HL-60 (cell line): ENCODE data around the gene PTPRN2.

Source experiments
- DNase-seq, 2 experiments: peaks; one replicate each; pipeline ENCODE4 v3.0.0-alpha.2; 2010 to 2020; ENCODE audit warnings: low read depth in 1 of 2, low spot score in 1 of 2
- H3K27ac ChIP-seq: fragments of 250-450 bp; sonication (Bioruptor Pico); replicated peaks from 2 replicates; pipeline ENCODE4 v1.5.1; 2020; ENCODE audit warnings: mild to moderate bottlenecking, moderate library complexity
- H3K27me3 ChIP-seq: fragments of 250-450 bp; sonication (Bioruptor Pico); 2 replicates; pipeline ENCODE4 v1.5.1; 2021; ENCODE audit warnings: mild to moderate bottlenecking, moderate library complexity; ENCODE audit not compliant: insufficient read depth, poor library complexity, severe bottlenecking
- H3K4me3 ChIP-seq: replicated peaks from 2 replicates; pipeline ENCODE4 v1.5.1; 2011; ENCODE audit warnings: mild to moderate bottlenecking, control low read depth, low read length; ENCODE audit not compliant: insufficient read depth
- GABPA ChIP-seq: IDR thresholded peaks from 2 replicates; pipeline ENCODE4 v1.6.1; 2012; ENCODE audit warnings: low read depth
- POLR2AphosphoS5 ChIP-seq: IDR thresholded peaks from 2 replicates; pipeline ENCODE4 v1.6.1; 2012; ENCODE audit warnings: low read depth
- SPI1 ChIP-seq: IDR thresholded peaks from 2 replicates; pipeline ENCODE4 v1.6.1; 2012; ENCODE audit warnings: low read depth, mild to moderate bottlenecking, borderline replicate concordance
- TF ChIP-seq, protein P1 (sequence below): IDR thresholded peaks from 2 replicates; pipeline ENCODE4 v1.6.1; 2012; ENCODE audit warnings: low read depth; ENCODE audit not compliant: insufficient replicate concordance
- TF ChIP-seq, protein P2 (sequence below): IDR thresholded peaks from one replicate; pipeline ENCODE4 v1.5.1; 2011; ENCODE audit warnings: low read length, control low read depth, inconsistent platforms; ENCODE audit not compliant: insufficient read depth

PTPRN2 gene

DNA sequence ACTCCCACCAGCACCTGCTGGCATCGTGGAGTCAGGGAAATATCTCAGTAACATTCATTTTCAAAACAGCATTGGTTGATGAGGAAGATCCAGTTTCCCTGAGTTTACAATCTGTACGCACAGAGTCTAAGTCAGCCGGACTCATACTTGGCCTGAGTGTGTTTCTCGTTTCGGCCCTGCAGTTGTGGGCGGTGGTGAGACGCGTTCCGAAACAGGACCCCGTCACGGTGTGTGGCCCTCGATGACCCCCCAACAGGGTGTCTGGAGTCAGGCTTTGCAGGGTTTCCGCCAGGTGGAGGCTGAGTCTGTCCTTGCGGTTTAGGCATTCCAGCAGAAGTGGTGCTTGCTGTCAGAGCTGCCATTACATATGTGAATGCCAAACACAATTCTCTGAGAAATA lies 933.3 kb downstream of the PTPRN2 start:
- Histone ChIP-seq H3K27ac (no peak overlapping the region), H3K4me3 (no peak overlapping the region), H3K27me3 (no peaks in the 10 kb centered on the region)
- no peak for TF ChIP-seq GABPA
- TF ChIP-seq, protein P1, sequence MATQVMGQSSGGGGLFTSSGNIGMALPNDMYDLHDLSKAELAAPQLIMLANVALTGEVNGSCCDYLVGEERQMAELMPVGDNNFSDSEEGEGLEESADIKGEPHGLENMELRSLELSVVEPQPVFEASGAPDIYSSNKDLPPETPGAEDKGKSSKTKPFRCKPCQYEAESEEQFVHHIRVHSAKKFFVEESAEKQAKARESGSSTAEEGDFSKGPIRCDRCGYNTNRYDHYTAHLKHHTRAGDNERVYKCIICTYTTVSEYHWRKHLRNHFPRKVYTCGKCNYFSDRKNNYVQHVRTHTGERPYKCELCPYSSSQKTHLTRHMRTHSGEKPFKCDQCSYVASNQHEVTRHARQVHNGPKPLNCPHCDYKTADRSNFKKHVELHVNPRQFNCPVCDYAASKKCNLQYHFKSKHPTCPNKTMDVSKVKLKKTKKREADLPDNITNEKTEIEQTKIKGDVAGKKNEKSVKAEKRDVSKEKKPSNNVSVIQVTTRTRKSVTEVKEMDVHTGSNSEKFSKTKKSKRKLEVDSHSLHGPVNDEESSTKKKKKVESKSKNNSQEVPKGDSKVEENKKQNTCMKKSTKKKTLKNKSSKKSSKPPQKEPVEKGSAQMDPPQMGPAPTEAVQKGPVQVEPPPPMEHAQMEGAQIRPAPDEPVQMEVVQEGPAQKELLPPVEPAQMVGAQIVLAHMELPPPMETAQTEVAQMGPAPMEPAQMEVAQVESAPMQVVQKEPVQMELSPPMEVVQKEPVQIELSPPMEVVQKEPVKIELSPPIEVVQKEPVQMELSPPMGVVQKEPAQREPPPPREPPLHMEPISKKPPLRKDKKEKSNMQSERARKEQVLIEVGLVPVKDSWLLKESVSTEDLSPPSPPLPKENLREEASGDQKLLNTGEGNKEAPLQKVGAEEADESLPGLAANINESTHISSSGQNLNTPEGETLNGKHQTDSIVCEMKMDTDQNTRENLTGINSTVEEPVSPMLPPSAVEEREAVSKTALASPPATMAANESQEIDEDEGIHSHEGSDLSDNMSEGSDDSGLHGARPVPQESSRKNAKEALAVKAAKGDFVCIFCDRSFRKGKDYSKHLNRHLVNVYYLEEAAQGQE, result no peak
- DNase-seq, result no peak

DNA sequence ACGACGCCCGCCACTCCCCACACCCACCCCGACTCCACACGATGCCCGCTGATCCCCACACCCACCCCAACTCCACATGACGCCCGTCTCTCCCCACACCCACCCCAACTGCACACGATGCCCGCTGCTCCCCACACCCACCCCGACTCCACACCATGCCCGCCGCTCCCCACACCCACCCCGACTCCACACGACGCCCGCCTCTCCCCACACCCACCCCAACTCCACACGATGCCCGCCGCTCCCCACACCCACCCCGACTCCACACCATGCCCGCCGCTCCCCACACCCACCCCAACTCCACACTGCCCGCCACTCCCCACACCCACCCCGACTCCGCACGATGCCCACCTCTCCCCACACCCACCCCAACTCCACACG lies 933.8 kb downstream of the PTPRN2 start:
- DNase-seq, result no peak
- TF ChIP-seq, protein P2, sequence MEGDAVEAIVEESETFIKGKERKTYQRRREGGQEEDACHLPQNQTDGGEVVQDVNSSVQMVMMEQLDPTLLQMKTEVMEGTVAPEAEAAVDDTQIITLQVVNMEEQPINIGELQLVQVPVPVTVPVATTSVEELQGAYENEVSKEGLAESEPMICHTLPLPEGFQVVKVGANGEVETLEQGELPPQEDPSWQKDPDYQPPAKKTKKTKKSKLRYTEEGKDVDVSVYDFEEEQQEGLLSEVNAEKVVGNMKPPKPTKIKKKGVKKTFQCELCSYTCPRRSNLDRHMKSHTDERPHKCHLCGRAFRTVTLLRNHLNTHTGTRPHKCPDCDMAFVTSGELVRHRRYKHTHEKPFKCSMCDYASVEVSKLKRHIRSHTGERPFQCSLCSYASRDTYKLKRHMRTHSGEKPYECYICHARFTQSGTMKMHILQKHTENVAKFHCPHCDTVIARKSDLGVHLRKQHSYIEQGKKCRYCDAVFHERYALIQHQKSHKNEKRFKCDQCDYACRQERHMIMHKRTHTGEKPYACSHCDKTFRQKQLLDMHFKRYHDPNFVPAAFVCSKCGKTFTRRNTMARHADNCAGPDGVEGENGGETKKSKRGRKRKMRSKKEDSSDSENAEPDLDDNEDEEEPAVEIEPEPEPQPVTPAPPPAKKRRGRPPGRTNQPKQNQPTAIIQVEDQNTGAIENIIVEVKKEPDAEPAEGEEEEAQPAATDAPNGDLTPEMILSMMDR, result no peak
- TF ChIP-seq POLR2AphosphoS5 (no peak), SPI1 (no peak), GABPA (no peak)
- TF ChIP-seq, protein P1, result no peak
- no peak overlapping the region for H3K4me3 ChIP-seq
- no peak overlapping the region for H3K27ac ChIP-seq
- H3K27me3 ChIP-seq, result no peaks in the 10 kb centered on the region

DNA sequence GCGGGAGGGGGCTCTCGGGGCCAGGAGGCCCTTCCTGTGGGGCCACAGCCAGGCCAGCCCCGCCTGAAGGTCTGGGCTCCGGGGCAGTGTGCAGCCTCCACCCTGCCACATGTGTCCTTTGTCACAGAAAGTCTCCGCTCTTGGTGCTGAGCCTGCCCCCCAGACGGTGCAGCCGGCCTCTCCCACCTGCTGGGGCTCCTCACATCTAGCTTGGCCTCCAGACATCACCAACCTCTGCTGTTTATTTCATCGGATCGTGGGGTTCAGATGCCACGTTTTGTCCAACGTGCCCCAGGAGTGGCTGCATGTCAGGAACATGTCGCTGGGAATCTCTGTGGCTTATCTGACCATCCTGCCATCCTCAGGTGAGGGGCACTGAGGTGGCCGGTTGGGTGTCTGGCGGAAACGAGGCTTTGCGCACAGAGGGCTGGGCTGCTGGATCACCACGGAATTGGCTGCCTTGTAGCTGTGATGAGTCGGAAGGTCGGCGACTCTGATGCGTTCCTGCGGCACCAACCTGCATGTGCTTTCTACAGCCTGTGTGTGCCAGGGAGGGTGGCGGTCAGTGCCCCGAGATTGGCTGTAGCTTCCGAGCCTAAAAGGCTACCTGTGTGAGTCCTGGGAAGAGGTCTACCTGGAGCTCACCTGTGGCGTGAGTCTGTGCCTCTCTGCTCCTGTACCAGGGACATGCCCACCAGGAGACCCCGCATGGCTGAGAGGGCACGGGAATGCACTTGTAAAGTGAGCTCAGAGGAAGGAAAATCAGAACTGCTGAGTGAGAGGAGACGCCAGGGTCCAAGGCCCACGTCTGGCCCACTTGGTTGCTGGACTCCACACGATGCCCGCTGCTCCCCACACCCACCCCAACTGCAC lies 934.4 kb downstream of the PTPRN2 start:
- Histone ChIP-seq H3K27ac (no peak overlapping the region), H3K27me3 (no peaks in the 10 kb centered on the region), H3K4me3 (no peak overlapping the region)
- no peak for DNase-seq
- TF ChIP-seq POLR2AphosphoS5 (no peak), GABPA (no peak), SPI1 (no peak)
- TF ChIP-seq, protein P1, result no peak
- TF ChIP-seq, protein P2, result no peak
